Stimulated activated CD8-positive, alpha-beta memory T cell treated with anti-CD3 and anti-CD28 coated beads, Interleukin-4, amount 100 ng/mL, for 24 hours (primary cell): ENCODE measurements around the gene SLC35F4.
"Not testable (repeated sequence)": the region's sequence is repeated elsewhere in the genome, so short reads cannot be mapped to it uniquely, and the experiment has no call there.

ENCODE experiments used
- DNase-seq: peaks from one replicate; pipeline ENCODE4 v3.0.0-alpha.2; 2020; ENCODE audit warnings: low read depth

SLC35F4 gene

DNA sequence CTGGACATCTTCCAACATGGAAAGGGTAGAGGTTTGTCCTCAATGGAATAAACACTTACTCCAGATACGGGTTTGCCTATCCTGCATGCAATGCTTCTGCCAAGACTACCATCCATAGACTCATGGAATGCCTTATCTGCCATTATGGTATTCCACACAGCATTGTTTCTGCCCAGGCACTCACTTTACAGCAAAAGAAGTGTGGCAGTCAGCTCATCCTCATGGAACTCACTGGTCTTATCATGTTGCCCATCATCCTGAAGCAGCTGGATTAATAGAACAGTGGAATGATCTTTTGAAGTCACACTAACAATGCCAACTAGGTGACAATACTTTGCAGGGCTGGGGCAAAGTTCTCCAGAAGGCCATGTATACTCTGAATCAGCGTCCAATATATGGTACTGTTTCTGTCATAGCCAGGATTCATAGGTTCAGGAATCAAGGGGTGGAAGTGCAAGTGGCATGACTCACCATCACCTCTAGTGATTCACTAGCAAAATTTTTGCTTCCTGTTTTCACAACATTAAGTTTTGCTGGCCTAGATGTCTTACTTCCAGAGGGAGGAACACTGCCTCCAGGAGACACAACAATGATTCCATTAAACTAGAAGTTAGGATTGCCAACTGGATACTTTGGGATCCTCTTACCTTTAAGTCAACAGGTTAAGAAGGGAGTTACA lies 140.4 kb downstream of the SLC35F4 start:
- no peak for DNase-seq

- not testable (repeated sequence) for DNase-seq
These were observed 143.8 kb downstream of the SLC35F4 start for GRCh38 chr14:57722141-57722540.

- no peak for DNase-seq
These were observed 151.4 kb downstream of the SLC35F4 start for GRCh38 chr14:57714487-57714931.

DNA sequence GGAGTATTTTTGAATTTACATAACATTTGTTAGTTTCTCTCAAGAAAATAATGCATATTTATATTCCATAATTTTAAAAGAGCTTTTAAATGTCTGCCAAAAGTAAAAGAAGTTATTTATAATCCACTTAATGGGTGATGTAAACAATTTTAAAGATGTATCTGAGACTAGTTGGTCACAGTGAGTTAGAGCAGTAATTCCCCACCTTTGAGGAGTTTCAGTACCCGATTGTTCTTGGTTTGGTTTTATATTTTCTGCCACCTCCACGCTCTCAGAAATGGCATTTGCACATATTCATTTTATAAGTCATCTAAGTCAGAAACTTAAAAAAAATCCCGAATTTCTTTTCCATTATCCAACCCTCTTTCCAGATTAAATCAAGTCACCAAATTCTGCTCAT lies 153.2 kb downstream of the SLC35F4 start:
- no peak for DNase-seq

DNA sequence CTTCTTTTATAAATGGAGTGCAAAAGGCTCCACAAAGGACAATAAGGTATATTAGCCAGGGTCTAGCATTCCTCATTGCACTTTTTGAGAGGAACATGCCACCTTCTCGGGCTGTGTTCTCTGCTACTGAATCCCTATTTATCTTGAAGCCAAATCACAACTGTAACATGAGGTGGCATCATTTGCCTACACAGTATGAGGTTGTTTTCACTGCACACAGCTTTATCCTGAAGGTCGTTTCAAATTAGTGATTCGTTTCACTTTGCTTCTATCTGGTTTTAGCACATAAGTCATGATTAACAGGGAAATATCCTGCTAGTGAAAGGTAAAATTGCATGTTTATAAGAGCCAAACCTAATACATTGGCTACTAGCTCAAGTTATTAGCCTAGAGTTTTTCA lies 153.8 kb downstream of the SLC35F4 start:
- DNase-seq, result no peak

- DNase-seq, result no peak
These were observed 156.0 kb downstream of the SLC35F4 start for GRCh38 chr14:57709909-57710308.

GRCh38 chr14:57709086-57709485 lies 156.8 kb downstream of the SLC35F4 start:
- DNase-seq, result not testable (repeated sequence)

DNA sequence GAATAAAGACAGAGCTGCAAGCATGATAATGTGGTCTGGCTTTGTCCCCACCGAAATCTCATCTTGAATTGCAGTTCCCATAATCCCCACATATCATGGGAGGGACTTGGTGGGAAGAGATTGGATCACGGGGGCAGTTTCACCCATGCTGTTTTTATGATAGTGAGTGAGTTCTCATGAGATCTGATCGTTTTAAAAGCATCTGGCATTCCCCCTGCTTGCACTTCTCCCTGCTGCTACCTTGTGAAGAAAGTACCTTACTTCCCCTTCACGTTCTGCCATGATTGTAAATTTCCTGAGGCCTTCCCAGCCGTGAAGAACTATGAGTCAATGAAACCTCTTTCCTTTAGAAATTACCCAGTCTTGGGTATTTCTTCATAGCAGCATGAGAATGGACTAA lies 158.7 kb downstream of the SLC35F4 start:
- DNase-seq, result no peak

GRCh38 chr14:57704763-57705162 lies 161.1 kb downstream of the SLC35F4 start:
- no peak for DNase-seq

- no peak for DNase-seq
These were observed 165.9 kb downstream of the SLC35F4 start for GRCh38 chr14:57699947-57700346.

- DNase-seq, result no peak
These were observed 173.2 kb downstream of the SLC35F4 start for GRCh38 chr14:57692671-57693070.

DNA sequence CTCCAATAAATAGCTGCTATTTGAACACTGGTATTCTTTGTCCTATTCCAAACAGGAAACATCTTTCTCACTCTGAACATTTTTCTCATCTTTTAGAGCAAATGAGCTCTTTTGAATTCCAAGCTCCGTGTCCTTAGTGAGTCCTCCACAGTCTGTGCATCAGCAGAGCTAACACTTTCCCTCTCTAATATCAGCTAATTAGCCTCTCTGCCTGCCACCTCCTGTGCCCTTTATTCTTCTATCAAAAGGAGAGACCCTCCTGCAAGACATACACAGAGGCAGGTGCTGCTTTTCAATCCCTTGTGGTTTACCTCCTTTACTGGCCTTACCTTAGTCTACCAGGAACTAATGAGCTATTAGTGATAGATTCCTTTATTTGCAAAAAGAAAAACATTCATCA lies 178.5 kb downstream of the SLC35F4 start:
- DNase-seq, result no peak

GRCh38 chr14:57686304-57686703 lies 179.6 kb downstream of the SLC35F4 start:
- DNase-seq, result no peak

GRCh38 chr14:57671021-57671420 lies 194.9 kb downstream of the SLC35F4 start:
- DNase-seq, result no peak

- DNase-seq, result no peak
These were observed 205.7 kb downstream of the SLC35F4 start for GRCh38 chr14:57660208-57660607.

- DNase-seq, result no peak
These were observed 206.8 kb downstream of the SLC35F4 start for GRCh38 chr14:57659052-57659451.

- DNase-seq, result no peak
These were observed 208.4 kb downstream of the SLC35F4 start for GRCh38 chr14:57657487-57657886.

DNA sequence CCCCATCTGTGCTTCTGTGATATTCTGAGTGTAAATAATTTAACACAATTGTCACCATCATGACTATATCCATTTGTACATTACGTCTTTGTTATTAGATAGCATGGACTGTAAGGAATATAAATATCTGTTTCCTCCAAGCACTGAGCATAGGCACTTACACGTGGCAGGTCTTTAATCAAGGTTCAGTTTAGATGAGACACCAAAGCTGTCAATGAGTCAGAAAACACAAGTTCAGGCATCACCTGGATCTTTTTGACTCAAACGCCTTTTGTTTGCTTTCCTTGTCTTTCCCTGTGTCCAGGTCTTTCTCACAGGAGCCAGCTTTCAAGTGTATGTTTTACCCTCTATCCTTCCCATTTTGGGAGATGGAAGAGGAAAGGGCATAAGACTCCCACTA lies 209.0 kb downstream of the SLC35F4 start:
- no peak for DNase-seq

DNA sequence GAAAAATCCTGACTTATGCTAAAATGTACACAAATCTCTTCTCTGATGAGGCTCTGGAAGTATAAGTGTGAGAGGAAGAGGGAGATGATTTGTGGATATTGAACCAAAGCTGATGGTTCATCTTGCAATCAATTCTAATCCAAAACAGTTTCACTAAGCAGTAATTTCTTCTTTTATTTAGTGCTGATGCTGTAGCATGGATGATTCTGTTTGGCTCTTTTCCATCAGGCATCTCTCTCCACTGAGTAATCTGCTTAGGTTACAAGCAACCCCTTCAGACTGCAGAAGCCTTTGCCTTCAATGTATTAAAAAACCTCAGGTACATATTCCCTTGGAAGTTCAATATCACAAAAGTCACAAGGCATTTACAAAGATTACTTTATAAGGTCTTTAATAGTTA lies 213.1 kb downstream of the SLC35F4 start:
- no peak for DNase-seq

DNA sequence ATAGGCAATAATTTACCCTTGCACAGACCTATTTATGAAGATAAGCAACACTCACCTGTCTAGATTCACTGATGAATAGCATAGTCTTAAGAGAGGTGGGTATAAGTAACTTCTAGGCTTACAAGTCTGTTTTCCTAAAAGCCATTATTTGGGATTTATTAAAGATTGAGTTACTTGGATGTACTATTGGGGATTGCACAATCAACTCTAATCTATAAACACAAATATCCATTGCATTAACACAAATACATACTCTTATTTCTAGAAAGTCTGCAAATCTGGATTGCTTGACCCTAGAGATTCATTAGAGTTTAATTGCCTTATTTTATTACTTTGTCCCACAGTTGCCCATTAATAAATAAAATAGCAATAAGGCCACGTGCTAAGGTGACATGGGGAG lies 224.1 kb downstream of the SLC35F4 start:
- no peak for DNase-seq

GRCh38 chr14:57640036-57640435 lies 225.9 kb downstream of the SLC35F4 start:
- DNase-seq, result no peak

DNA sequence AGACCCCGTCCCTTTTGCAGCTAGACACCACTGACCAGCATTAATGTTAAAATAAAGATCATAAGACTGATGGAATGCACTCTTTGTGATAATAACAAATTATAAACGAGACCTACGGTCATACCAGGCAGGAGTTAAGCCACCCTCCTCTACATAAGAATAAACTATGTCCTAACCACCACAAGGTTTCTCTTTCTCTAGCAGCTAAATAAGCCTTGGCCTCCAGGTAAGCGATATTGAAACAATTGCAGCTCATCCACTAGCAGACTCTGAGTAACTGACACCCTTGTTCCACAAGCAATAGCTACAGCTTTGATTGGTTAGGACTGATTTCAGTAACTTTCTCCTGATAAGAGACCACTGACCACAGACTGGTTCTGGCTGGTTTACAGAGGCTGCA lies 228.0 kb downstream of the SLC35F4 start:
- no peak for DNase-seq

DNA sequence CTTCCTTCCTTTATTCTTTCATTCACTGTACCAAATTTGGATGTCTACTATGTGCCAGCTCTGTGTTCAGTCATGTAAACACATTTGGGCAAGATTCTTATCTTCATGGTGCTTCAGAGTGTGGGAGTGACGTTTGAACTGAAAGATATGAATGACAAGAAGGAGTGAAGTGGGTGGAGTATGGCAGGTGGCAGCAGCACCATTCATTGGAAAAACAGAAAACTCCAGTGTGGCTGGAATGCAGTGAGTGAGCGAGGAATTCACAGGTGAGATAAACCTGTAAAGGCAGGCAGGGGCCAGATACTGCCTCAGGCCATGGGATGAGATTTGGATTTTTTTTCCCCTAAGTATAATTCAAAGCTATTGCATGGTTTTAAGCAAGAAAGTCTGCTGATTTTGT lies 231.6 kb downstream of the SLC35F4 start:
- no peak for DNase-seq

DNA sequence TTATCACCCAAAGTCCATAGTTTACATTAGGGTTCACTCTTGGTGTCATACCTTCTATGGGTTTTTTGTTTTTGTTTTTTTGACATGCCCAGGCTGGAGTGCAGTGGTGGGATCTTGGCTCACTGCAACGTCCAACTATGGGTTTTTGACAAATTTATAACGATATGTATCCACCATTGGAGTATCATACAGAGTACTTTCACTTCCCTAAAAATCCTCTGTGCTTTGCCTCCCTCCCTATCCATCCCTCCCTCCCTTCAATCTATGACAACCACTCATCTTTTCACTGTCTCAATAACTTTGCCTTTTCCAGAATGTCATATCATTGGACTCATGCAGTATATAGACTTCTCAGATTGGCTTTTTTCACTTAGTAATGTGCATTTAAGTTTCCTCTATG lies 233.2 kb downstream of the SLC35F4 start:
- no peak for DNase-seq
